HG03064 (cell line): Measurements from ENCODE around the gene DHX8.
A peak's percentile ranks its signal among the peaks of the same experiment; 100 is the strongest.
"Not testable (repeated sequence)": the region's sequence is repeated elsewhere in the genome, so short reads cannot be mapped to it uniquely, and the experiment has no call there.

Experiments
- ATAC-seq: cut with Tn5 transposase; IDR thresholded peaks from one replicate; pipeline ENCODE4 v1.9.1; 2021; ENCODE audit warnings: low read depth; ENCODE audit not compliant: unreplicated experiment

DHX8 gene

DNA sequence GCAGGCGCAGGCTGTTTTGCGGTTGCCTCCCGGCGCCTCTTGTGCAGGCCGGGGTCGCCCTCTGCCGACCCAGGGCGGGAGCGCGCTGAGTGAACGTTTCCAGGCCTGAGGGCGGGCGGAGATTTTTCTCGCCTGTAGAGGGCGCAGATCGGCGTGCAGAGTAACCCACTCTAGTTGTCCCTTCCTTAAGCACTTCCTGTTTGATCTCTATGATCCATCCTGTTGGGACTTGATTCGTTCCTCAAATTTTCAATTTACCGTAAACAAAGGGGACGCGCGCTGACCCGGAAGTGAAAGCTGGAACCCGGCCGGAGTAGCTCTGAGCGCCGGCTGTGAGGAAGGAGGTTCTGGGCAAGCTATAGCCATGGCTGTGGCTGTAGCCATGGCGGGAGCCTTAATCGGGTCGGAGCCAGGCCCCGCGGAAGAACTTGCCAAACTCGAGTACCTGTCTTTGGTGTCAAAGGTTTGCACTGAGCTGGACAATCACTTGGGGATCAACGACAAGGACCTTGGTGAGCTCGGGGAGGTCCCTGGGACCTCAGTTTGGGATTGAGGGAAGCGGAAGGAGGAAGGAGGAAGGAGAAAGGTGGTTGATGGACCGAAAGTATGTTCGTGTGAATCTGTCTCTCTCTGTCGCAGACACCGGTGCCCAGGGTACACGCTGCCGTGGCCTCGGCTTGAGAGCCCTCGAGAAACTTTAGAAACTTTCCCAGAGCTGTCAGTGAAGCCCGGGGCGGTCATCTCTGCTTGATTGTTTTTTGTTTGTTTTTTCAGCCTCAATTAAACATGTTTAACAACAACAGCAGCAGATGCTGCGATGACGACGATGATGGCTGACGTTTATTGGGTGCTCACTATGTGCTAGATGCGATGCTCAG lies at the start of gene DHX8:
Gene DHX8 (plus strand): TSS at position 302 of the 878 bp plus-strand sequence. CDS start 63 bp downstream, at position 365.
- peak; percentile 90 for ATAC-seq

GRCh38 chr17:43434902-43435319 lies 48.9 kb upstream of the DHX8 start:
- ATAC-seq: no peak

DNA sequence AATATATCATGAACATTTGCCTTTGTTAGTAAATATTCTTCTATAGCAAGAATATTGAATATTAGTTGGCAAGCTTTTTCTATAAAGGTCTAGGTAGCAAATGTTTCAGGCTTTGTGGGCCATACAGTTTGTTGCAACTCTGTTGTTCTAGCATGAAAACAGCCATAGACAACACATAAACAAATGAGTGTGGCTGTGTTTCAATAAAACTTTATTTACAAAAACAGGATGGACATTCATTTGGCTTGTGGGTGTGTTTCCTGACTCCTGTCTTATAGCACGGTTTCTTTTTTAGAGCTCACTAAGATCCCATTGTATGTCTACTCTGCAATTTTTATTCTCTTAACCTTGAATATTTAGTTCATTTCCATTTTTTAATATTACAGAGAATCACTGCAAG lies 46.0 kb upstream of the DHX8 start:
- no peak for ATAC-seq

DNA sequence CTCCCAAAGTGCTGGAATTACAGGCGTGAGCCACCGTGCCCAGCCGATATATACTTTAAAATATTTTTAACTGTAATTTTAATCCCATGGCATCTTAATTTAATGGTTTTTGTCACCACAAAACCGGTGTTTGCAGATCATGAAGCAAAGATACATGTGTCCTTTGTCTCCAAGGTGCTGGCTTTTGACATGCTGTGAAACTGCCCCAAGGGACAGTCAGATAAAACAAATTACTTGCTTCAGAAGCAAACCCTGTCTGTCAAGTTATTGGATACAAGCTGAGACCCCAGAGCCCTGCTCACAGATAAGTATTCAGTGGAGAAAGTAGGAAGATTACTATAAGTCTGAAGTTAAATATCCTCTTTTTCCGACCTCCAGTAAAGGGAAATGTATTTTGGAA lies 45.1 kb upstream of the DHX8 start:
- no peak for ATAC-seq

DNA sequence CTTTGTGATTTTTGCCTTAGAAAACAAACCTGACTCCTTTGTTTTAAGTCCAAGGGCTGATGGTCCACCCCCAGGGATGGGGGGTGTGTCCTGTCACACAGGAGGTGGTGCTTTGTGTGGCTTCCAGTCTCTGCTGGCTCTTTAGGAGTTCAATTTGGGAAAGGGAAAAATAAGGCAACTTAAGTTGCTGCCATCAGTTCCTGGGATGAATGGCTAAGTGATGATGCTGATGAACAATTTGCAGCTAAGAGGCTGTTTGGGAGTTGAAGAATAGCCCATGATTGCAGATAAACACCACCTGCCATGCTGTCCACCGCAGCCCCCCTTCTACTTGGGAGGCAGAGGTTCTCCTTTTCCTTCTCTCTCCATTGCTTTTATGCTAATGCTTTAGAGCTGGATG lies 44.7 kb upstream of the DHX8 start:
- no peak for ATAC-seq

- ATAC-seq: no peak
Observed at GRCh38 chr17:43442711-43443110, 41.1 kb upstream of the DHX8 start.

DNA sequence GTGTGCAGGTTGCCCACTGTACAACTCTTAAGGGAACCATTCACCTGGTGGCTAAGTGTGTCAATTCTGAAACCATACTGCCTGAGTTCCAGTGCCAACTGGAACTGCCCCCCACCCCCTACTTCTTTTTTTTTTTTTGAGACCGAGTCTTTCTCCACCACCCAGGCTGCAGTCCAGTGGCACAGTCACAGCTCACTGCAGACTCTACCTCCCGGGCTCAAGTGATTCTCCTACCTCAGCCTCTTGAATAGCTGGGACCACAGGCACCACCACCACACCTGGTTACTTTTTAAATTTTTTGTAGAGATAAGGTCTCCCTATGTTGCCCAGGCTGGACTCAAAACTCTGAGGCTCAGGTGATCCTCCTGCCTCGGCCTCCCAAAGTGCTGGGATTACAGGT lies 40.4 kb upstream of the DHX8 start:
- no peak for ATAC-seq

DNA sequence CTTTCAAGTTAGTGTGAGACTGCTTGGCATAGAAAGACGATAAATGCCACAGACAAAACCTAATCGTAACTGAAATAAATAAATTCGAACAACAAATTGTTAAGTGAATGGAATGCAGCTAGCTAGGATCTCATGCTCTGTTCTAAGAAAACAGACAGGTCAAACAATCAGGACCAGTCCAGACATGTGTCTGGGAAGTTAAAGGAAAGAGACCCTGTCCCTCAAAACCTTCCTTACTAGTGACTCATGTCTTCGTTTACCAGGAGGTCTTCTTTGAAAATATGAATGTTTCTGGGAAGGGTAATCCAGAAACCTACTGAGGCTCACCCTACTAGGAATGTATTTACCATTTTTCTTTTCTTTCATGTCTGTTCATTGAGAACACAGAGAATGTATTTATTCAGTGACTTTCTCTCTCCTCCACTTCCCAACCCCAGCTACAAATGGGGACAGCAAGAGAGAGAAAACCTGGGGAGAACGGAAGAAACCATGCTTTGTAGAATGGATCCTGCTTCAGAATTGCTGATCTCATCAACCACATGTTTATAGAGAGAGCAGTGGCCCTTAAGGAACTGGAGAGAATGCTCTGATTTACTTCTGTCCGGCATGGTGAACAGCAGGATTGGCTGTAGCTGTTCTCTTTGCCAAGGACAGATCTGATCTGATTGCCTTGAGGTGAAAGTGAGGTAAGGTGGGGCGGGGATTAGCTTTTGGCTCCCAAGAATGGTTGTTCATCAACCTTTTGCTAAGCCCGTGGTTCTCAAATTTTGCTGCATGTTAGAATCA lies 39.4 kb upstream of the DHX8 start:
- ATAC-seq: no peak

DNA sequence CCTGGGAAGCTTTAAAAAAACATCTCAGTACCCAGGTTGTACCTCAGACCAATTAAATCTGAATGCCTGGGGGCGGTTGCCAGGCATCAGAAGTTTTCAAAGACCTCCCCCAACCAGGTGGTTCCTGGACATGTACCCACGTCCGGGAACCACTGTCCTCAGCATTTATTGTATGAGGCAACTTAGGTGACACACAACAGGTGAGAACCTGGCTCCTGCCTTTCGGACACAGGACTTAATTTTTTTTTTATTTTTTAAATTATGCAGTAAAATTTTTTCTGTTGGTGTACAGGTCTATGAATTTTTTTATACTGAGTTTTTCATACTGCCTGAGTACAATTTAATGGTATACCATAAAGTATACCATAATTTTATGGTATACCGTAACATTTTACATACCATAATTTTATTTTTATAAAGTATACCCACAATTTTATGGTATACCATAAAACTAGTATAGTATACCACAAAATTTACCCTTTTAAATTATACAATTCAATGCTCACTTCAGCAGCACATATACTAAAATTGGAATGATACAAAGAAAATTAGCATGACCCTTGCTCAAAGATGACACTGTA lies 38.7 kb upstream of the DHX8 start:
- ATAC-seq: no peak

GRCh38 chr17:43446773-43447172 lies 37.0 kb upstream of the DHX8 start:
- ATAC-seq: no peak

- no peak for ATAC-seq
Observed at GRCh38 chr17:43448720-43449469, 34.9 kb upstream of the DHX8 start.

DNA sequence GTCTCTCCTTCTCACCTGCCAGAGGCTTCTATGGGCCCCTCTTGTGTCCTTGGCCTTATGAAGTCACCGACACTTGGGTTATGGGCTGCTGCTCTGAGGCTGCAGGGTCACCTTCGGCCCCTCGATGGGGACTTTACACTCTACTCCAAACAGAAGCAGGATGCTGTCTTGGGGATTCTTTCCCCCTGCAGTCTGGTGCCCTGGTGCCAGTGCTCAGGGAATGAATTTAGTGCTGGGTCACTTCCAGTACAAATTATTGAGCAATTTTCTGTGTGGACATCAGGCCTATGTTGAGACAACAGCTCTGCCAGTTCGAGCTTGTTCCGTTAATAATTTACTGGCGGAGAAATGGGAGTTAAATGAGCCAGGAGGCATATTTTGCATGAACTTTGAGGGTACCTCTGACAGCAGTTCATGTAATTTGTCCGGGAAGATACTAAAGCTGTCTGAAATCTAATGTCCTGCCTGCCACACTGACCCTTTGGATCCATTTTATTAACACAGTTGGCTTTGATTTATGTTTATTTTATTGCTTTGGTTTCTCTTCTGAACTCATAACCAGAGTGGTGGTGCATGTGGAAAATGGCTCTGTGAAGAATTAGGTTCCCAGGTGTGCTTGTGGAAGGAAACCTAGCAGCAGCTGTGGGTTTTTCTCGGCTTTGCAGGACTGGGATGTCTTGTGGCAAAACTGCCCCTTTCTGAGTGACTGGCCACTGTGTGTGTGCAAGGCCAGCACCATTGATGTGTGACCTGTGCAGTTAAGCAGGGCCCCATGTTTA lies 34.1 kb upstream of the DHX8 start:
- ATAC-seq: no peak

DNA sequence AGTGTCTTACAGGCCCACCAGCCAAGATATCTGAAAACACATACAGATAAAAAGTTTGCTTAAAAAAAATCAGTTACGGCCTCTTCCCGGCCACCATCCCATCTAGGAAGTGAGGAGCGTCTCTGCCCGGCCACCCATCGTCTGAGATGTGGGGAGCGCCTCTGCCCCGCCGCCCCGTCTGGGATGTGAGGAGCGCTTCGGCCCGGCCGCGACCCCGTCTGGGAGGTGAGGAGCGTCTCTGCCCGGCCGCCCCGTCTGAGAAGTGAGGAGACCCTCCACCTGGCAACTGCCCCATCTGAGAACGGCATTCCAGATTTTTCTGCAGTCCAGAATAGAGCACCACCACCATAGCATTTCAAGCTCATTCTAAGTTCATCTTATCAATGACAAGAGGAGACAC lies 33.0 kb upstream of the DHX8 start:
- not testable (repeated sequence) for ATAC-seq

DNA sequence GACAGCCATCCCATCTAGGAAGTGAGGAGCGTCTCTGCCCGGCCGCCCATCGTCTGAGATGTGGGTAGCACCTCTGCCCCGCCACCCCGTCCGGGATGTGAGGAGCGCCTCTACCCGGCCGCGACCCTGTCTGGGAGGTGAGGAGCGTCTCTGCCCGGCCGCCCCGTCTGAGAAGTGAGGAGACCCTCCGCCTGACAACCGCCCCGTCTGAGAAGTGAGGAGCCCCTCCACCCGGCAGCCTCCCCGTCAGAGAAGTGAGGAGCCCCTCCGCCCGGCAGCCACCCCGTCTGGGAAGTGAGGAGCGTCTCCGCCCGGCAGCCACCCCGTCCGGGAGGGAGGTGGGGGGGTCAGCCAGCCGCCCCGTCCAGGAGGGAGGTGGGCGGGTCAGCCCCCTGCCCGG lies 32.0 kb upstream of the DHX8 start:
- ATAC-seq: not testable (repeated sequence)

- ATAC-seq: no peak
Observed at GRCh38 chr17:43453331-43453812, 30.4 kb upstream of the DHX8 start.

DNA sequence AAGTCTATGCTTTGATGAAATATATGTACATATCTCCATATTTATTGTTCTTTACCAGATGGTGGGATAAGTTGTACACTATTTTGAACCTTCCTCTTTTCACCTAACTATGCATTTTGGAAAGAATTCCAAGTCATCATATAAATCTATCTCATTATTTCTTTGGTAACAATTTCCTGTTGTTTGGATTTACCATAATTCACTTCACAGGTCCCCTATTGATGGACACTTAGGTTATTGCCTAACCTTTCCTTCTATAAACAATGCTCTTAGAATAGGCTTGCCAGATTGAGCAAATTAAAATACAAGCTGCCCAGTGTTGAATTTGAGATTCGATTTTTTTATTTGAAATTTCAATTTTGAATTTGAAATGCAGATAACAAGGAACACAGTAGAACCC lies 28.9 kb upstream of the DHX8 start:
- no peak for ATAC-seq

GRCh38 chr17:43456029-43456428 lies 27.7 kb upstream of the DHX8 start:
- ATAC-seq: no peak

DNA sequence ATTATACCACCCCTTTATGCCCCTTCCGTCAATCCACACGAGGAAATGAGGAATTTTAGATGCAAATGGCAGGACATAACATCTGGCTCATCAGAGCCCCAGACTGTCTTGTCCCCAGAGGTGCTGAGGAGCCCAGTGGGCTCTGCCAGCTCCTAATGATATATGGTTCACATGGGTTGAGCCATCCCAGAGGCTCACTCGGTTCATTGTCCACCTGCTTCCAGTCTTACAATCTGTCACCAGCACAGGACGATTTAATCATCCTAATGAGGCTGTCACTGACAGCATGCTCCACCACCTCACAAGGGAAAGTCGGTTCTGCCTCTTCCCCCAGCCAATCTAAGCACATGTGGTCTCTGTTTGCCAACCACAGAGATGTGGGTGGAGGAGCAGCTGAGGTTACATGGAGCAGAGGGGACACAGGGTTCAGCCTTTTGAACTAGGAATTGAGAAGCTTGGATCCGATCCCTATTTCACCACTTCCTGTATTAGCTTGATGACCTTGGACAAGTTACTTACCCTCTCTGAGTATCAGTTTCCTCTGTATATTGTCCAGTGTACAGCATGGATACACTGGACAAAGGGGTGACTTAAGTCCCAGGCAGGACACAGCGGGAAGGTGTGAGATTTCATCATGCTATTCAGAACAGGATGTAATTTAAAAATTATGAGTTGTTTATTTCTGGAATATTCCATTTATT lies 27.0 kb upstream of the DHX8 start:
- ATAC-seq: no peak

GRCh38 chr17:43457362-43457692 lies 26.4 kb upstream of the DHX8 start:
- no peak for ATAC-seq
